HG03575 (cell line): ENCODE results near the gene METTL9.
"Not testable (repeated sequence)": the region's sequence is repeated elsewhere in the genome, so short reads cannot be mapped to it uniquely, and the experiment has no call there.

ENCODE experiments used
- ATAC-seq: cut with Tn5 transposase; IDR thresholded peaks from one replicate; pipeline ENCODE4 v1.9.1; 2021; ENCODE audit not compliant: unreplicated experiment, insufficient number of reproducible peaks, low FRiP score; ENCODE audit errors: extremely low read depth

Gene METTL9

GRCh38 chr16:21568502-21569189 is 30.7 kb upstream of the METTL9 start:
- no peak for ATAC-seq

DNA sequence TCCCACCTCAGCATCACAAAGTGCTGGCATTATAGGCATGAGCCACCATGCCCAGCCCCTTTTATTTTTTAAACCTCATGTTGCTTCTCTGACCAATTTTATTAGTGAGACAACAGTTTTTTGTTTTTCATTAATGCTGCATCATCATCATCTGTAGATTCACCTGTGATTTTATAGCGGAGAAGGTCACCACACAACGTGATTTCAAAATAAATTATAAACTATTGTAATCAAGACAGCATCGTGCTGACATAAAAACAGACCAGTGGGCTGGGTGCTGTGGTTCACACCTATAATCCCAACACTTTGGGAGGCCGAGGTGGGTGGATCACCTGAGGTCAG is 28.7 kb upstream of the METTL9 start:
- ATAC-seq, result no peak

DNA sequence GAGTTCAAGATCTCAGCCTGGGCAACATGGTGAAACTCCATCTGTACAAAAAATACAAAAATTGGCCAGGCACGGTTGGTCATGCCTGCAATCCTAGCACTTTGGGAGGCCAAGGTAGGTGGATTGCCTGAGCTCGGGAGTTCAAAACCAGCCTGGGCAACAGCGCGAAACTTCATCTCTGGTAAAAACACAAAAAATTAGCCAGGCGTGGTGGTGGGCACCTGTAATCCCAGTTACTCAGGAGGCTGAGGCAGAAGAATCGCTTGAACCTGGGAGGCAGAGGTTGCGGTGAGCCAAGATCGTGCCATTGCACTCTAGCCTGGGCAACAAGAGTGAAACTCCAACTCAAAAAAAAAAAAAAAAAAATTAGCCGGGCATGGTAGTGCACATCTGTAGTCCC is 25.9 kb upstream of the METTL9 start:
- not testable (repeated sequence) for ATAC-seq

- no peak for ATAC-seq
Measured at GRCh38 chr16:21574372-21574771, 25.0 kb upstream of the METTL9 start.

DNA sequence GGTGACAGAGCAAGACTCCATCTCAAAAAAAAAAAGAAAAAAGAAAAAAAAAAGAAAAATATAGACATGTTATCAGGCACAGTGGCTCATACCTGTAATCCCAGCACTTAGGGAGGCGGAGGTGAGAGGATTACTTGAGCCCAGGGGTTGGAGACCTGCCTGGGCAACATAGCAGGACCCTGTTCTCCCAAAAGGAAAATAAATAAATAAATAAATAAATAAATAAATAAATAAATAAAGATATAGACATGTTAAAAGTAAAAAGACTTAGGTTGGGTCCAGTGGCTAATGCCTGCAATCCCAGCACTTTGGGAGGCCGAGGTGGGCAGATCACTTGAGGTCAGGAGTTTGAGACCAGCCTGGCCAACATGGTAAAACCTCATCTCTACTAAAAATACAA is 23.1 kb upstream of the METTL9 start:
- ATAC-seq, result not testable (repeated sequence)

- ATAC-seq, result not testable (repeated sequence)
Measured at GRCh38 chr16:21577487-21577886, 21.9 kb upstream of the METTL9 start.

GRCh38 chr16:21578311-21578710 is 21.1 kb upstream of the METTL9 start:
- not testable (repeated sequence) for ATAC-seq

- ATAC-seq, result not testable (repeated sequence)
Measured at GRCh38 chr16:21580131-21580530, 19.2 kb upstream of the METTL9 start.

DNA sequence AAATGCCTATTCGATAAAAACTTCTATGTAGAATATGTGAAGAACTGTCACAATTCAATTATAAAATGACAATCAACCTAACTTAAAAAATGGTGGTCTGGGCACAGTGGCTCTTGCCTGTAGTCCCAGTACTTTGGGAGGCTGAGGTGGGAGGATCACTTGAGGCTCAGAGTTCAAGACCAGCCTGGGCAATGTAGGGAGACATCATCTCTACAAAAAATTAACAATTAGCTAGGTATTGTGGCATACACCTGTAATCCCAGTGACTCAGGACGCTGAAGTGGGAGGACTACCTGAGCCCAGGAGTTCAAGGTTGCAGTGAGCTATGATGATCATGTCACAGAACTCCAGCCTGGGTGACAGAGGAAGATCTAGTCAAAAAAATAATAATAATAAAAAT is 18.6 kb upstream of the METTL9 start:
- ATAC-seq, result no peak

GRCh38 chr16:21584817-21585216 is 14.6 kb upstream of the METTL9 start:
- no peak for ATAC-seq

DNA sequence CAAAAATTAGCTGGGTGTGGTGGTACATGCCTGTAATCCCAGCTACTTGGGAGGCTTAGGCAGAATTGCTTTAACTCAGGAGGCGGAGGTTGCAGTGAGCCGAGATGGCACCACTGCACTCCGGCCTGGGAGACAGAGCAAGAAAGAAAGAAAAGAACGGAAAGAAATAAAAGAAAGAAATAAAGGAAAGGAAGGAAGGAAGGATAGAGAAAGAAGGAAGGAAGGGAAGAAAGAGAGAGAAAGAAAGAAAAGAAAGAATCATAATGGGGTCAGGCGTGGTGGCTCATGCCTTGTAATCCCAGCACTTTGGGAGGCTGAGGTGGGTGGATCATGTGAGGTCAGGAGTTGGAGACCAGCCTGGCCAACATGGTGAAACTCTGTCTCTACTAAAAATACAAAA is 10.8 kb upstream of the METTL9 start:
- not testable (repeated sequence) for ATAC-seq

DNA sequence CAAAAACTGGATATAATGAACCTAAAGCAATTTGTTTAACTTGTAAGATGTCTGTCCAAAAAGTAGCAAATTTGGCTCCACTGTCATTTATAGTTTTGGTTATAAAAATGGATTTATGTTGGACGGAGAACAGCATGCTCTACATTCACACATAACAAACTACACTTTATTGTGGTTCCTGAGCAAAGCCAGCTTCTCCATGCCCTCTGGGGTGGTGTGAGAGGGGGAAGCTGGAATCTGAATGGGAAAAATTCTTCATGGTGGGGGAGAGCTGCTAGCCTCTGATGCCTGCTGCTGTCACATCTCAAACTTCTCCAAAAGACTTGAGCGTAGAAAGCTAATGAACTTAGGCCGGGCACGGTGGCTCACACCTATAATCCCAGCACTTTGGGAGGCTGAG is 9.8 kb upstream of the METTL9 start:
- ATAC-seq, result no peak

DNA sequence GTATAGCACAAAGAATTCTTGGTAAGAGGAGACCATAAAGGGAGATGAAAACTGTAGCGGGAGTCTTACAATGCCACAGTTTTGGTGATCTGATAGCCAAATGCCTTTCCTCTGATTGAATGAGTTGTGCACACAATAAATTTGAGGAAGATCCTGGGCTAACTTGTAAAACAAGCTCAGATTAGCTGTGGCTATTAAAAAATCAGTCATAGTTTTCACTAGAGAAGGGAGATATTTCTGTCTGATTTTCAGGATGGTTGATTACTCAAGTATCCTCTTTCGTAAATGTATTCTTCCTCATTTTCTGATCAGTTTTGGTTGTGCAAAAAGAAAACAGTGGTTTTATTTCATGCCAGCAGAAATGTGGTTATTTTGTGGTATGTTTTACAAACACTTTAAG is 9.1 kb upstream of the METTL9 start:
- ATAC-seq, result no peak

GRCh38 chr16:21590796-21591195 is 8.6 kb upstream of the METTL9 start:
- ATAC-seq, result no peak

GRCh38 chr16:21592191-21592590 is 7.2 kb upstream of the METTL9 start:
- ATAC-seq, result no peak

DNA sequence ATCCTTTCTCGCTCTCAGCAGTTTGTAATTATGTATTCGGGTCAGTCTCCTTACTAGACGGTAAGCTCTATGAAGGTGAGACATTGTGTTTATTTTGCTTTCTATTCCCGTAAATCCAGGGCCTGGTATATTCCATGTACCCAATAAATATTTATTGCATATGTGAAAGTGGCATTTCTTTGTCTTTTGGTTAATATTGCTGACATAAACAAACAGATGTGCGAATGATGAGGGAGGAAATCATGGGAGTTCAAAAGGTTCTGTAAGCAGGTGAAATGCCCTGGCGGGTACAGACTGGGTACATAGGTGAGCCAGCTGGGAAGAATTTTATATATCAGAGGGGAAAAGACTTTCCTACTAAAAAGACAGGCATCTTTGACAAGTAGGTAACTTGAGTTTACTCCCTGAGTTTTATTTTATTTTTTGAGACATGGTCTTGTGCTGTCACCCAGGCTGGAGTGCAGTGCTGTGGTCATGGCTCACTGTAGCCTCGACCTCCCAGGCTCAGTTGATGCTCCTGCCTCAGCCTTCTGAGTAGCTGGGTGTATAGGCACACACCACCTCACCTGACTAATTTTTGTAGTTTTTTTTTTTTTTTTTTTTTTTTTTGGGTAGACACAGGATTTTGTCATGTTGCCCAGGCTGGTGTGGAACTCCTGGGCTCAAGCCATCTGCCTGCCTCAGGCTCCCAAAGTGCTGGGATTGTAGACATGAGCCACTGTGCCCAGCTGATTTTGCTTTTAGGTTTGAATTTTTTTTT is 5.7 kb upstream of the METTL9 start:
- ATAC-seq, result no peak

- ATAC-seq, result no peak
Measured at GRCh38 chr16:21597561-21598030, 1.8 kb upstream of the METTL9 start.

DNA sequence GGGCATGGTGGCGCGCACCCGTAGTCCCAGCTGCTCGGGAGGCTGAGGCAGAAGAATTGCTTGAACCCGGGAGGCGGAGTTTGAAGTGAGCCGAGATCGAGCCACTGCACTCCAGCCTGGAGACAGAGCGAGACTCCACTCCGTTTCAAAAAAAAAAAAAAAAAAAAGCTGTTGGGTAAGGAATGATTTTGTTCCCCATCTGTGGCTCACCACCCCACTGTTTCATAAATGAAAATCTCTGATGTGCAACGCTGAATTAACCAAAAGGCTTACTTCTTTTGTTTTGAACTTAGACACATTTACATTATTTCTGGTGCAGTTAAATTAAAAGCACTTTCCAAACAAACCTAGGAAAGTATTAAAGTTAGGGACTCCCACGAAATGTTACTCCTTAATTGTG is 1.2 kb upstream of the METTL9 start:
- no peak for ATAC-seq

DNA sequence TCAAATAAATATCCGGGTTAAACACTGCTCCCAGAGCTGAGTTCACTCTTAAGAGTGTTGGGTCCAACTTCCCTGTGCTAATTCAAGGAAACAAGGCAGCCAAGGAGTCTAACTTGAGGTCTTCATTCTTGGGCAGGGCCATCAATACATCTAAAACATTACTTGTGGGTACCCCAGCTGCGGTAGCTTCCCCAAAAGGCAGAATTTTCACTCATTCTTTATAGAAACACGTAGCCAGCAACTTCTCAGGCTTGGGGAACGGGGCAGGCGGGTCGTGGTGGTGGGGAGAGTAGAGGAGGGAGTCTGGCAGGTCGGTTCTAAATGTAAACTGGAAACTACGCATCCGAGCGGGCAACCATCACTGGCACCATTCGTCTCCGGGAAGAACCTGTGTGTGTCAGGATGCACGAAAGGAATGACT is 666 bp upstream of the METTL9 start:
- ATAC-seq, result no peak

DNA sequence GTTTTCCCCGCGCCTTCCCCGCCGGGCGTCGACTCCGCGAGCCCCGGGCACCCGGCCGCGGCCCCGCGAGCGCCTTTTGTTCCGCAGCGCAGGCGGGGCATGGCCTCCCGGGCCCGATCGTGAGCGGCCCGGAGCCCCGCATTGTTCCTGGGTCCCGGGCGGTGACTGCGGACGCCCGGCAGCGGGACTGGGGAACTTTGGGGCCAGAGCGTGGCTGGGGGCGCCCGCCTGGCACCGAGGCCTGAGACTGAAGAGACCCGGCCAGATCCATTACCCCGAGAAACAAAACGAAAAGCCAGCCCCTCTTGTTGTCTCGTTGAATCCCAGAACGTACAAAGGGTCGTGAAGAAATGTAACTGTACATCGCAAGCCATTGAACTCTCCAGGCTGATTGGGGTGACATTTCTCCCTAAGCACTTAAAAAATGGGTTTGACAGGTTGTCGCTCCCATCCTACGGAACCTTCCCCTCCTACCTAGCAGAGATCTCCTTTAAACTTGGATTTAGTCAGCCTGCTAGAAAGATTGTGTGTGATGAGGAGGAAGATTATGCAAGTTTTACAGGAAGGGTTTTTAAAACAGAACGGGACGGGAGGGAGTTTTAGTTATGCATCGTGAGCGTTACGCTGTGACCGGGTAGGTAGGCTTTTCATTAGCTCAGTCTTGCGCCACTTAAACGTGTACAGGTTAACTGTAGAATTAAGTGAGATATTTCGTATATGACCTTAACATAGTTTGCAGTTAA is 825 bp downstream of the METTL9 start:
- ATAC-seq, result no peak
